ENCODE results near the gene CTAG1A.

- TF ChIP-seq, protein P1, sequence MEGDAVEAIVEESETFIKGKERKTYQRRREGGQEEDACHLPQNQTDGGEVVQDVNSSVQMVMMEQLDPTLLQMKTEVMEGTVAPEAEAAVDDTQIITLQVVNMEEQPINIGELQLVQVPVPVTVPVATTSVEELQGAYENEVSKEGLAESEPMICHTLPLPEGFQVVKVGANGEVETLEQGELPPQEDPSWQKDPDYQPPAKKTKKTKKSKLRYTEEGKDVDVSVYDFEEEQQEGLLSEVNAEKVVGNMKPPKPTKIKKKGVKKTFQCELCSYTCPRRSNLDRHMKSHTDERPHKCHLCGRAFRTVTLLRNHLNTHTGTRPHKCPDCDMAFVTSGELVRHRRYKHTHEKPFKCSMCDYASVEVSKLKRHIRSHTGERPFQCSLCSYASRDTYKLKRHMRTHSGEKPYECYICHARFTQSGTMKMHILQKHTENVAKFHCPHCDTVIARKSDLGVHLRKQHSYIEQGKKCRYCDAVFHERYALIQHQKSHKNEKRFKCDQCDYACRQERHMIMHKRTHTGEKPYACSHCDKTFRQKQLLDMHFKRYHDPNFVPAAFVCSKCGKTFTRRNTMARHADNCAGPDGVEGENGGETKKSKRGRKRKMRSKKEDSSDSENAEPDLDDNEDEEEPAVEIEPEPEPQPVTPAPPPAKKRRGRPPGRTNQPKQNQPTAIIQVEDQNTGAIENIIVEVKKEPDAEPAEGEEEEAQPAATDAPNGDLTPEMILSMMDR (IDR thresholded peaks at IDR 0.05; ENCODE audit: poor library complexity, severe bottlenecking): no peak
- TF ChIP-seq, protein P2, sequence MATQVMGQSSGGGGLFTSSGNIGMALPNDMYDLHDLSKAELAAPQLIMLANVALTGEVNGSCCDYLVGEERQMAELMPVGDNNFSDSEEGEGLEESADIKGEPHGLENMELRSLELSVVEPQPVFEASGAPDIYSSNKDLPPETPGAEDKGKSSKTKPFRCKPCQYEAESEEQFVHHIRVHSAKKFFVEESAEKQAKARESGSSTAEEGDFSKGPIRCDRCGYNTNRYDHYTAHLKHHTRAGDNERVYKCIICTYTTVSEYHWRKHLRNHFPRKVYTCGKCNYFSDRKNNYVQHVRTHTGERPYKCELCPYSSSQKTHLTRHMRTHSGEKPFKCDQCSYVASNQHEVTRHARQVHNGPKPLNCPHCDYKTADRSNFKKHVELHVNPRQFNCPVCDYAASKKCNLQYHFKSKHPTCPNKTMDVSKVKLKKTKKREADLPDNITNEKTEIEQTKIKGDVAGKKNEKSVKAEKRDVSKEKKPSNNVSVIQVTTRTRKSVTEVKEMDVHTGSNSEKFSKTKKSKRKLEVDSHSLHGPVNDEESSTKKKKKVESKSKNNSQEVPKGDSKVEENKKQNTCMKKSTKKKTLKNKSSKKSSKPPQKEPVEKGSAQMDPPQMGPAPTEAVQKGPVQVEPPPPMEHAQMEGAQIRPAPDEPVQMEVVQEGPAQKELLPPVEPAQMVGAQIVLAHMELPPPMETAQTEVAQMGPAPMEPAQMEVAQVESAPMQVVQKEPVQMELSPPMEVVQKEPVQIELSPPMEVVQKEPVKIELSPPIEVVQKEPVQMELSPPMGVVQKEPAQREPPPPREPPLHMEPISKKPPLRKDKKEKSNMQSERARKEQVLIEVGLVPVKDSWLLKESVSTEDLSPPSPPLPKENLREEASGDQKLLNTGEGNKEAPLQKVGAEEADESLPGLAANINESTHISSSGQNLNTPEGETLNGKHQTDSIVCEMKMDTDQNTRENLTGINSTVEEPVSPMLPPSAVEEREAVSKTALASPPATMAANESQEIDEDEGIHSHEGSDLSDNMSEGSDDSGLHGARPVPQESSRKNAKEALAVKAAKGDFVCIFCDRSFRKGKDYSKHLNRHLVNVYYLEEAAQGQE (IDR thresholded peaks at IDR 0.05; ENCODE audit: borderline replicate concordance): no peak
Measured at GRCh38 chrX:154596290-154596929, 11.5 kb downstream of the CTAG1A start.
